ENCODE data around the gene AGRP.

- TF ChIP-seq CTCF (IDR thresholded peaks at IDR 0.05) (no peak), POLR2AphosphoS5 (IDR thresholded peaks at IDR 0.05; ENCODE audit: insufficient read depth in 1 of 2, low read depth in 1 of 2) (no peak)
These were observed 25.7 kb upstream of the AGRP start for GRCh38 chr16:67509016-67509415.

Measured in vagina (tissue), 2 donors.